Activated T-helper 9 cell treated with anti-CD3 and anti-CD28 coated beads, Interleukin-2, amount 50 U/mL, for 16 hours (primary cell): ENCODE data around the gene VARS2.

ENCODE experiments used
- DNase-seq: peaks from one replicate; pipeline ENCODE4 v3.0.0-alpha.2; 2020; ENCODE audit warnings: low read depth

Gene VARS2

DNA sequence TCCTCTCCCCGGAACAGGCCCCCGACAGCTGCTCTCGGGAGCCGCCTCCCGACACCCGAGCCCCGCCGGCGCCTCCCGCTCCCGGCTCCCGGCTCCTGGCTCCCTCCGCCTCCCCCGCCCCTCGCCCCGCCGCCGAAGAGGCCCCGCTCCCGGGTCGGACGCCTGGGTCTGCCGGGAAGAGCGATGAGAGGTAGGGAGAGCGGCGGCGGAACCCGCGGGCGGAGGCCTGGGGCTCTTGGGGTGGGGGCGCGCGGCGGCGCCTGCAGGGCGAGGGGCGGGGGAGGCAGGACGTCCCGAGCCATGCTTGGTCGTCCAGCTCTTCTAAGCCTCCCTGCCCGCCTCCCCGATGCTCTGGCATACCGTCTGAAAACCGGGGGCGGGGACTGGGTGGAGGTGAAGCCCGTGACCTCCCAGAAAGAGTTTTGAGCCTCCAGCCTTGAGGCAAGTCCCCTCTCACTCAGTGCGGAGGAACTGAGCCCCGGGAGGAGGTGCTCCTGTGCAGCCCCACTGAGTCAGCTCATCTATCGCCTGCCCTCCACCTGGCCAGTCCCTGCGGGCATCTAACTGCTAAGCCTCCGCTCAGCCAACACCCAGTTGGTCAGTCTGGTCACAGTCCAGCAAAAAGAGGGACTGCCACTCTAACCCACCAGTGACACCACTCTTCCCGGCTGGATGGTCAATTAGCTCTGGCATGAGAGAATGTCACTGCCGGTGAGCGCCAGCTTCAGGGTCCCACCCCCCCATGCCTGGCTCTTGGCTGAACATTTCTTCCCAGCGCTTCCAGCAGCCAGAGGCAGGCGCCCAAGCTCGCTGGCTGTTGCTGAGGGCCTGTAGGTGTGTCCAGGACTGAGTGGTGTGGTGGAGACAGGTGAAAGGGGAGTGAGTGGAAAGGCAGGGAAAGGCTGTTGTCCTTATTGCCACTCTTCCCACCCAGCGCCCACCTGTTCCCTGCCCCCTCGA, 29.2 kb upstream of the VARS2 start:
- DNase-seq, result peak; percentile 24

DNA sequence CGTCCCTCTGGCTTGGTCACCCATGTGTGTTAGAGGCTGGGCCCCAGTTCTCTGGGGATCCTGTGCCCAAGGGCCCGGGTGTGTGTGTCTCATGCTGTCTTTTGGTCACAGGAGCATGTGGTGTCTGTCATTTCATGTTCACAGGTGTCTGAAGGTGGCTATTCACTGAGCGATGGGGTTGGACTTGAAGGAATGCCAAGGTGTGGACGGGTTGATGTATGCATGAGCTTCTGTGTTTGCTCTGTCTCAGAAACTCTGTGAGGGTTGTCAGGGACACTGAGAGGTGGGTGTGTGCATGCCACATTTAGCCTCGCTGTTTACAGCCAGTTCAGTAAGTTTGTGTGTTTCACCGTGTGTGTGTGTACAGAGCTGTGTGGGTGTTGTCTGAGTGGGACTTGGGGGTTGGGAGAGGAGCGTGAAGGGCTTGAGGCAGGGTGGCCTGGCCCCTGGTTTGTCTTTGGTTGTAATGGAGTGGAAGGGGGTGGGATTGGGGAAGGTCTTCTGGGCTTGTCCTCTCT, 28.5 kb upstream of the VARS2 start:
- DNase-seq, result no peak

DNA sequence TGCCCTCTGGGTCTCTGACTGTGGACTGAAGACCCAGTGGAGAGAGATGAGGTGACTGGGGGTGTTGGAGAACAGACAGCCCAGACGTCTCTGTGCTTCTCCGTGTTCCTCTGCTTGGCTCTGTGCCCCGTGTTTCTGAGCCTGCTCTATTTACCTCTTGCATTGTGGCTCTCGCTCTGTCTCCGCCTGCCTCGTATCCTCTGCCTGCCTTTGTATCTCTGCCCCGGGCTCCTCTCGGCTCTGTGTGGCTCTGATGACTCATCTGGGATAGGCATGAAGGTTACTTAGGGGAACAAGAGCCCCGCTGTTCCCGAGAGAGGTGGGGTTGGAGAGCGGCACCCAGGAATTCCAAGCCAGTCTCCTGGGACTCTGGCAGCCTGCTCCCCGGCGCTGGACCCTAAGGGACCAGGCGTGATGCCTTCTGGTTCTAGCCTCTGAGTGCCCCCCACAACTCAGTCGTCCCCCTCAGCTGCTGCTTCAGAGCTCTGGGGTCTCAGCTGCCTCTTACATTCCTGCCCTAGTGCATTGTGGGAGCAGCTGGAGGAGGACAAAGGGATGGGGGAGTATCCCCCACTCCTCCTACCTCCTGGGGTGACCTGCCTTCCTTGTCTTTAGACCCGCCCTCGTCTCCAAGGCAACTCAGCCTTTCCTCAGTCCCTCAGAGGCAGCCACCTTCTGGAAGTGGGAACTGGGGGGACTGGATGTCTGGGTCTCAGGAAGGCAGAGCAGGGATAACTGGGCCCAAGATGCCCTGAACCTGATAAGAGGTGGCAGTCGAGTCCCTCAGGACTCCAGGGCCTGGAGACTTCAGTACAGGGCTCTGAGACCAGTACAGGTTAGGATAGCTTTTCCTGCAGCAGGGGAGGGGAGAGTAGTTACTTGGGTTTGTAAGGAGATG, 27.8 kb upstream of the VARS2 start:
- no peak for DNase-seq

DNA sequence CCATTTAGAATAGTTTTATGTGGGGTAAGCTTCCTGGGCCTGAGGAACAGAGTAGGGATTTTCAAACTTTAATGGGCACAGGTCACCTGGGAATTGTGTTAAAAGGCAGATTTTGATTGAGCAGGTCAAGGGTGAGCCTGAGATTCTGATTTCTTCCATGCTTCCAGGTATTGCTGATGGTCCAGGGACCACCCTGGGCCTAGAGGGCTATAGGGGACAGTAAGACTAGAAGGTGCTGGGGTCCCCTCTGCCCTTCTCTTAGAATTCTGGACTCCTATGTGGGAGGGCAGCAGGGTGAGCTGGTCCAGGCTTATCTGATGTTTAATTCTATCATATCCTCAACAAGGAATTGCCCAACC, 27.2 kb upstream of the VARS2 start:
- DNase-seq, result no peak

DNA sequence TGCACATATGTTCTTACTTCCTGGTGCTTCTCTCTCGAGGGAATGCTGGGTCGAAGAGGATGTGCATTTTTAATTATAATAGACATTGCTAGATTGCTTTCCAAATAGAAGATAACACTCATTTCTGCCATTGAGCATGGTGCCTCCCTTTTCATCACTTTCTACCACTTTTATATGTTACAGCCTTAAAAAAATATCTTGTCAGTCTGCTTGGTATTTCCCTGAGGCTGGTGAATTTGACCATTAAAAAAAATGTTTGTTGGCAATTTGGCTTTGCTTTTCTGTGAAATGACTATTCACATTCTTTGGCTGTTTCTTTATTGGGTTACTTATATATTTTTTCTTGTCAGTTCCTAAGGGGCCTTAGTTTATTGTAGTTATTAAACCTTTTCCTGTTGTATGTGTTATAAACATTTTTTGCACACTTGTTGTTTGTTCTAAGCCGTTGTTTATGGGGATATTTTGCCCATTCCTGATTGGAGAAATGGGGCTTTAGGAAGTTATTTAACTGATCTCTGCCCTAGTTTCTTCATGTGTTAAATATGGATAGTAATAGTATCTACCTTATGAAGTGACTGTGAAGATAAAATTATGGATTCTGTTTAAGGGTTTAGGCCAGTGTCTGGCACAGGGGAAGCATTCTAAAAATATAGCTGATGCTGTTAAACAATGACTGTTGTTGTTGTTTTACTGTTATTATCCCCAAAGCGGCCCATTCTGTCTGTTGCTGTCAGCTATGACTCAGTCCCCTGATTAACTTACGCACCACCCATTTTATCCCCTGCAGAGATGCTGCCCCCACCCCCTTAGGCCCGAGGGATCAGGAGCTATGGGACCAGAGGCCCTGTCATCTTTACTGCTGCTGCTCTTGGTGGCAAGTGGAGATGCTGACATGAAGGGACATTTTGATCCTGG, 25.9 kb upstream of the VARS2 start:
- DNase-seq, result no peak

- no peak for DNase-seq
Observed at GRCh38 chr6:30888816-30889495, 25.1 kb upstream of the VARS2 start.

GRCh38 chr6:30889496-30889885, 24.5 kb upstream of the VARS2 start:
- no peak for DNase-seq

- DNase-seq, result no peak
Observed at GRCh38 chr6:30889921-30890645, 24.0 kb upstream of the VARS2 start.

DNA sequence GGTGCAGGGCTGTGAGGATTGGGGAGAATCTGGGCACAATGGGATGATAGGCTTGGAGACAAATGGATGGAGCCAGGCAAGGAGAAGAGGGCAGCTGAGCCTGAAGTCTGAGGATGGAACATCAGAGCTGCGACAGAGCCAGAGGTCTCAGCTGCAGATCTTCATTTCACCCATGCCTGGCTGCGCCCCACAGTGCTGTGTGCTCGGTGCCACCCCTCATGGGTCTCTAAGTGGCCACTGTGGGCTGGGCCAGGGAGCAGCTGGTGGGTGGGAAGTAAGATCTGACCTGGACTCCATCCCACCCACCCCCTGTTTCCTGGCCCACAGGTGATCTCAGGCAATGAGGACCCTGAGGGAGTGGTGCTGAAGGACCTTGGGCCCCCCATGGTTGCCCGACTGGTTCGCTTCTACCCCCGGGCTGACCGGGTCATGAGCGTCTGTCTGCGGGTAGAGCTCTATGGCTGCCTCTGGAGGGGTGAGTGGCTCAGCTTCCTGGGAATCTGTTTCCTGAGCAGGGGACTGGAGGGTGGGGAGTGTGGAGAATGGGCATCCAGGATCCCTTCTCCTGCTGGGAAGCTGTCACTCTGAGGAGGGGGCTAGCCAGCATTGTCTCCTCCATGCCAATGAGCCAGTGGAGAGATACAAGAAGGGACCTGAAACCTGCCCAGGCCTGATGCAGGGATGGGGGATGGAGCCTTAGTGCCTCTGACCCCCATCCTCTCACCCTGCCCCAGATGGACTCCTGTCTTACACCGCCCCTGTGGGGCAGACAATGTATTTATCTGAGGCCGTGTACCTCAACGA, 23.2 kb upstream of the VARS2 start:
- DNase-seq, result no peak

DNA sequence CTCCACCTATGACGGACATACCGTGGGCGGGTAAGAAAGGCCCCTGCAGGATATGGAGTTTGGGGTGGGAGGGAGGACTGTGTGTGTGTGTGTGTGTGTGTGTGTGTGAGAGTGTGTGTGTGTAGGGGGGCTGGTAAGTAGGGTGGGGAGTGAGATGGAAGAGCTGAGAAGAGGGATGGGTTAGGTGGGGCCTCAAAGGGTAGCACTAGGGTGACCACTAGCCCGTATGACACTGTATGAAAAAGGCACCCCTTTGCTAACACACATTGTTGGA, 22.7 kb upstream of the VARS2 start:
- DNase-seq, result no peak

GRCh38 chr6:30891816-30892538, 22.1 kb upstream of the VARS2 start:
- DNase-seq, result no peak

DNA sequence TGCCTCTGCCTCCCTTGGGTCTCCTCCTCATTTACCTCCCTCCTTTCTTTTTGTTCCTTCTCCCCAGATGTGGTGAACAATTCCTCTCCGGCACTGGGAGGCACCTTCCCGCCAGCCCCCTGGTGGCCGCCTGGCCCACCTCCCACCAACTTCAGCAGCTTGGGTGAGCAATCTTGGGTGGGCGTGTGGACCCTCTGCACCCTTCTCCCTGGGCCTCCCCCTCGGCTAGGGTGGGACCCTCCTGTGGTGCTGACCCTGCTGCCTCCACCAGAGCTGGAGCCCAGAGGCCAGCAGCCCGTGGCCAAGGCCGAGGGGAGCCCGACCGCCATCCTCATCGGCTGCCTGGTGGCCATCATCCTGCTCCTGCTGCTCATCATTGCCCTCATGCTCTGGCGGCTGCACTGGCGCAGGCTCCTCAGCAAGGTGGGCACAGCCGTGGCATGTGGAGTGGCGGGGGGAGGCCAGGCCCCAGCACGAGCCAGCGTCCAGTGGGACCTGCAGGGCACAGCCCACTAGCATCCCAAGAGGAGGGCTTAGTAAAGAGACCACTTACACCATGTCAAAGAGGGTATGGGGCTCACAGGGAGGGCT, 20.9 kb upstream of the VARS2 start:
- no peak for DNase-seq

- DNase-seq, result no peak
Observed at GRCh38 chr6:30893666-30894065, 20.4 kb upstream of the VARS2 start.

DNA sequence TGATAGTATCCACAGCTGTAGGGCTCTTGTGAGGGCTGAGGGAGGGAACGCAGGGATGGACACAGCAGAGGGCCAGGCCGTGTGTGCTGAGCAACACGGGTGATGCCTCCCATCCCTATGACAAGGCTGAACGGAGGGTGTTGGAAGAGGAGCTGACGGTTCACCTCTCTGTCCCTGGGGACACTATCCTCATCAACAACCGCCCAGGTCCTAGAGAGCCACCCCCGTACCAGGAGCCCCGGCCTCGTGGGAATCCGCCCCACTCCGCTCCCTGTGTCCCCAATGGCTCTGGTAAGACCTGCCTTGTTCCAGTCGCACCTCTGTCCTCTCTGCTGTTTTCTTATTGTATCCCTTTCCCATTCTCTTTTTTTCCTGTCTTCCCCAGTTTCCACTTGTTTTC, 19.7 kb upstream of the VARS2 start:
- no peak for DNase-seq

GRCh38 chr6:30894935-30895334, 19.1 kb upstream of the VARS2 start:
- DNase-seq, result no peak

- DNase-seq, result no peak
Observed at GRCh38 chr6:30895343-30895742, 18.7 kb upstream of the VARS2 start.

DNA sequence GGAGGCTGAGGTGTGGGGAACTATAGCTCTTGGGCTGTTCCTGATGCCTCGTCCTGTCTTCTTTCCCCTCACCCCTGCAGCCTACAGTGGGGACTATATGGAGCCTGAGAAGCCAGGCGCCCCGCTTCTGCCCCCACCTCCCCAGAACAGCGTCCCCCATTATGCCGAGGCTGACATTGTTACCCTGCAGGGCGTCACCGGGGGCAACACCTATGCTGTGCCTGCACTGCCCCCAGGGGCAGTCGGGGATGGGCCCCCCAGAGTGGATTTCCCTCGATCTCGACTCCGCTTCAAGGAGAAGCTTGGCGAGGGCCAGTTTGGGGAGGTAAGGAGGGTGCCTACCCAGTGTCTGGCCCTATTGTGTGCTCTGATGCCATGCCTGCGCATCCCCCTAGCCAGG, 17.5 kb upstream of the VARS2 start:
- no peak for DNase-seq

GRCh38 chr6:30897882-30898281, 16.2 kb upstream of the VARS2 start:
- no peak for DNase-seq
